DMS 273 (cell line): ENCODE results near the gene B3GNT5.
"Not testable (repeated sequence)": the region's sequence is repeated elsewhere in the genome, so short reads cannot be mapped to it uniquely, and the experiment has no call there.

Source experiments
- DNase-seq: peaks from one replicate; lab custom pipeline; 2025; ENCODE audit not compliant: unreplicated experiment; lab: John Stamatoyannopoulos, UW

B3GNT5 gene

GRCh38 chr3:183229178-183229577 is 23.9 kb upstream of the B3GNT5 start:
- DNase-seq: no peak

- DNase-seq: not testable (repeated sequence)
Measured at GRCh38 chr3:183230251-183230650, 22.8 kb upstream of the B3GNT5 start.

GRCh38 chr3:183230826-183231225 is 22.2 kb upstream of the B3GNT5 start:
- DNase-seq: no peak

- no peak for DNase-seq
Measured at GRCh38 chr3:183233966-183234365, 19.1 kb upstream of the B3GNT5 start.

- no peak for DNase-seq
Measured at GRCh38 chr3:183239046-183239445, 14.0 kb upstream of the B3GNT5 start.

- DNase-seq: no peak
Measured at GRCh38 chr3:183242431-183242830, 10.6 kb upstream of the B3GNT5 start.

- DNase-seq: no peak
Measured at GRCh38 chr3:183244219-183244618, 8.8 kb upstream of the B3GNT5 start.

- DNase-seq: no peak
Measured at GRCh38 chr3:183244981-183245476, 8.0 kb upstream of the B3GNT5 start.

- DNase-seq: no peak
Measured at GRCh38 chr3:183247011-183247589, 6.0 kb upstream of the B3GNT5 start.

- DNase-seq: no peak
Measured at GRCh38 chr3:183249006-183249718, 3.9 kb upstream of the B3GNT5 start.

GRCh38 chr3:183252118-183252782 is 803 bp upstream of the B3GNT5 start:
- DNase-seq: no peak

GRCh38 chr3:183253528-183254486 is 754 bp downstream of the B3GNT5 start:
- DNase-seq: peak; percentile 83

GRCh38 chr3:183254487-183255347 is 1.7 kb downstream of the B3GNT5 start:
- DNase-seq: peak; percentile 70

GRCh38 chr3:183255348-183255730 is 2.3 kb downstream of the B3GNT5 start:
- no peak for DNase-seq

GRCh38 chr3:183259087-183259486 is 6.0 kb downstream of the B3GNT5 start:
- no peak for DNase-seq

- DNase-seq: no peak
Measured at GRCh38 chr3:183259621-183260020, 6.6 kb downstream of the B3GNT5 start.

GRCh38 chr3:183260167-183260904 is 7.3 kb downstream of the B3GNT5 start:
- no peak for DNase-seq

- DNase-seq: no peak
Measured at GRCh38 chr3:183261151-183261724, 8.2 kb downstream of the B3GNT5 start.

GRCh38 chr3:183262875-183263378 is 9.9 kb downstream of the B3GNT5 start:
- DNase-seq: no peak
